HG03060 (cell line): Measurements from ENCODE around the gene C13orf42.

Source experiments
- ATAC-seq: cut with Tn5 transposase; IDR thresholded peaks from one replicate; pipeline ENCODE4 v1.9.1; 2021; ENCODE audit warnings: low read depth, moderate number of reproducible peaks; ENCODE audit not compliant: unreplicated experiment

Gene C13orf42

DNA sequence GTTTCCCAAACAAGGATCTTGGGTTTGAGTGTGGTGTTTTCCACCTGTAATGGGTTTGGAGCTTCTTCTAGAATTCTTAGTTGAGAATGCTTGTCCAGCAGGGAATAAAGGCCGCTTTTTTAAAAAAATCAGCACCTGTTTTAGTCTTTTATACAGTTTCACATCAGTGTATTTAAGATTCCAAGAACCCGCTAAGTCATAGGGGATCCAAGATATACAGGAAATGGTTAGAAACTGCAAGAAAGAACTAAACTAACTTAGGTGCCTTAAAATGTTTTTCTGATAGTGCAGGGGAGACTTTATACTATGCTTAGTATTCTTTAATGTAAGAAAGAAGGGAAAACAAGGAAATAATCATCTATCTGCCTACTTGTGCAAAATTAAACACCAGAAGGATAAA is 74.7 kb downstream of the C13orf42 start:
- ATAC-seq, result no peak

GRCh38 chr13:51035978-51036377 is 75.1 kb downstream of the C13orf42 start:
- no peak for ATAC-seq

- ATAC-seq, result no peak
Measured at GRCh38 chr13:51035469-51035868, 75.6 kb downstream of the C13orf42 start.

DNA sequence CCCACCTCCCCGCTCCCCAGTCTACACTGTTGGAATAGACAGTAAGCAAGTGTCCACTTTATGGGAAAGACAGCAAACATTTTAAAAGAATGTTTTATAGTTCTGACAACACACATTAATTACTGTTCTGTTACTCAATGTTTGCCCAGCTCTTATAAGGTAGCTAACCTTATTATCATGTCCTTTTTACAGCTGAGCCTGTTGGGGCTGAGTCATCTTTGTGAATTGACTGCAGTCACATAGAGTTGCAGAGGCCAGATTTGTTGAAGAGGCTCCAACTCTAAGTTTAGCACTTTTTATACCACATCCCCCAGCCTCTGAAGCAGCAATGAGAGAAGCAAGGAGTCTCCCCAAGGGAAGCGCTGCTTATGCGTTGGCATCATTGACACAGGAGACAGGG is 76.2 kb downstream of the C13orf42 start:
- no peak for ATAC-seq

GRCh38 chr13:51033421-51034185 is 77.5 kb downstream of the C13orf42 start:
- no peak for ATAC-seq

DNA sequence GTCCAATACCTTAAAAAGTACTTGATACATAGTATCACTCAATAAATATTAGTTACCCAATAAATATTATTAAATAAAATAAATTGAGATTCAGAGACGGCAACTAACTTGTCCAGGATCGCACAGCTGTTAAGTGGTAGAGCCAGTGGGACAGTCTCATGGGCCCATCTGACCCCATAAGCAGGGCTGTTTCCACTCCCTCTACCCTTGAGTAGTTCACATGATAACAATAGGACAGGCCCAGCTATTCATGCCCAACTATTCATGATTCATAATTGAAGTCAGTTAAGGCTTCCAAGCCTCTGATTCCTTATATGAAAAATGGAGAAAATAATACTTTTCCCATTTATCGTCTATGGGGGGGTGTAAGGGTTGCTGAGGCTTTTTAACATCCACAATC is 78.2 kb downstream of the C13orf42 start:
- no peak for ATAC-seq
